WTC11 (cell line): ENCODE data around the gene TMEM196.

Source experiments
- CREM ChIP-seq: sonication (generic); formaldehyde crosslinking; IDR thresholded peaks from 2 replicates; pipeline ENCODE4 v1.8.1; 2022; ENCODE audit warnings: mild to moderate bottlenecking, missing genetic modification reagents, moderate library complexity
- TF ChIP-seq, protein P1 (sequence below): fragments of 200-600 bp; IDR thresholded peaks from 2 replicates; pipeline ENCODE4 v1.8.0; 2022; ENCODE audit warnings: antibody characterized with exemption

DNA sequence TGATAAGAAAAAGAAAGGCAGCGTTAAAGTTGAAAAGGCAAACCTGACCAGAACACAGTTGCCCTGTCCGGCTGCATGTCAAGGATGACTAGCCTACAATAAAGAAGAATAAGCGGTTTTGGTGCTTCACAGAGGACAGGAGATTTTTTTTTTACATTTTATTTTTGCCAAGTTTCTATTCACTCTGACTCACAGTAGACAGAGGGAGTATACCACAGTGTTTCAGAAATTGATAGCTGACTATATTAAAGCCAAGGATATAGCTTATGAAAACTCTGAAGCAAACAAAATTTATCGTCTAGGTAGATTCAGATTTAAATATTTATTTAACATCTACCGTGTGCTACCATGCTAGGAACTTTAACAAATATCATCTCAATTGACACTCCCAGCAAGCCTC lies 47.6 kb downstream of the TMEM196 start:
- TF ChIP-seq CREM (CRISPR knock-in tag) = no peak
- TF ChIP-seq, protein P1, sequence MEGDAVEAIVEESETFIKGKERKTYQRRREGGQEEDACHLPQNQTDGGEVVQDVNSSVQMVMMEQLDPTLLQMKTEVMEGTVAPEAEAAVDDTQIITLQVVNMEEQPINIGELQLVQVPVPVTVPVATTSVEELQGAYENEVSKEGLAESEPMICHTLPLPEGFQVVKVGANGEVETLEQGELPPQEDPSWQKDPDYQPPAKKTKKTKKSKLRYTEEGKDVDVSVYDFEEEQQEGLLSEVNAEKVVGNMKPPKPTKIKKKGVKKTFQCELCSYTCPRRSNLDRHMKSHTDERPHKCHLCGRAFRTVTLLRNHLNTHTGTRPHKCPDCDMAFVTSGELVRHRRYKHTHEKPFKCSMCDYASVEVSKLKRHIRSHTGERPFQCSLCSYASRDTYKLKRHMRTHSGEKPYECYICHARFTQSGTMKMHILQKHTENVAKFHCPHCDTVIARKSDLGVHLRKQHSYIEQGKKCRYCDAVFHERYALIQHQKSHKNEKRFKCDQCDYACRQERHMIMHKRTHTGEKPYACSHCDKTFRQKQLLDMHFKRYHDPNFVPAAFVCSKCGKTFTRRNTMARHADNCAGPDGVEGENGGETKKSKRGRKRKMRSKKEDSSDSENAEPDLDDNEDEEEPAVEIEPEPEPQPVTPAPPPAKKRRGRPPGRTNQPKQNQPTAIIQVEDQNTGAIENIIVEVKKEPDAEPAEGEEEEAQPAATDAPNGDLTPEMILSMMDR = no peak
